GM21786 (cell line): ENCODE data around the gene AMELX.

Source experiments
- ATAC-seq: cut with Tn5 transposase; IDR thresholded peaks from one replicate; pipeline ENCODE4 v1.9.1; 2021; ENCODE audit not compliant: unreplicated experiment

Gene AMELX

GRCh38 chrX:11293113-11293512, at the start of gene AMELX:
TSS of gene AMELX (plus strand) at chrX:11293413. CDS start at chrX:11294789, 1,376 bp downstream.
- ATAC-seq = no peak

- no peak for ATAC-seq
Observed at GRCh38 chrX:11244636-11245035, 48.6 kb upstream of the AMELX start.

- no peak for ATAC-seq
Observed at GRCh38 chrX:11254417-11255109, 38.6 kb upstream of the AMELX start.

- ATAC-seq = no peak
Observed at GRCh38 chrX:11257290-11257689, 35.9 kb upstream of the AMELX start.

- no peak for ATAC-seq
Observed at GRCh38 chrX:11257711-11258110, 35.5 kb upstream of the AMELX start.

- no peak for ATAC-seq
Observed at GRCh38 chrX:11259437-11259836, 33.8 kb upstream of the AMELX start.

- ATAC-seq = no peak
Observed at GRCh38 chrX:11261260-11261659, 32.0 kb upstream of the AMELX start.

GRCh38 chrX:11264925-11265324, 28.3 kb upstream of the AMELX start:
- no peak for ATAC-seq

GRCh38 chrX:11265352-11265751, 27.9 kb upstream of the AMELX start:
- no peak for ATAC-seq

GRCh38 chrX:11266573-11267003, 26.6 kb upstream of the AMELX start:
- no peak for ATAC-seq

- no peak for ATAC-seq
Observed at GRCh38 chrX:11267425-11267824, 25.8 kb upstream of the AMELX start.

- ATAC-seq = no peak
Observed at GRCh38 chrX:11269006-11269405, 24.2 kb upstream of the AMELX start.

- no peak for ATAC-seq
Observed at GRCh38 chrX:11269996-11270395, 23.2 kb upstream of the AMELX start.

- ATAC-seq = no peak
Observed at GRCh38 chrX:11272290-11272689, 20.9 kb upstream of the AMELX start.

GRCh38 chrX:11272863-11273262, 20.4 kb upstream of the AMELX start:
- no peak for ATAC-seq

- ATAC-seq = no peak
Observed at GRCh38 chrX:11273544-11273943, 19.7 kb upstream of the AMELX start.

- ATAC-seq = no peak
Observed at GRCh38 chrX:11282043-11282442, 11.2 kb upstream of the AMELX start.

GRCh38 chrX:11285651-11286050, 7.6 kb upstream of the AMELX start:
- ATAC-seq = no peak

GRCh38 chrX:11287505-11287904, 5.7 kb upstream of the AMELX start:
- ATAC-seq = no peak

GRCh38 chrX:11290416-11291102, 2.7 kb upstream of the AMELX start:
- ATAC-seq = no peak

- ATAC-seq = no peak
Observed at GRCh38 chrX:11296051-11296450, 2.8 kb downstream of the AMELX start.

- ATAC-seq = no peak
Observed at GRCh38 chrX:11298600-11298999, 5.4 kb downstream of the AMELX start.

- ATAC-seq = no peak
Observed at GRCh38 chrX:11304829-11305228, 11.6 kb downstream of the AMELX start.
